NCI-H748 treated with DMSO at 0.1 percent for 48 hours (cell line): ENCODE data around the gene SIM2.
"Not testable (repeated sequence)": the region's sequence is repeated elsewhere in the genome, so short reads cannot be mapped to it uniquely, and the experiment has no call there.

Source experiments
- DNase-seq: peaks from one replicate; lab custom pipeline; 2025; lab: John Stamatoyannopoulos, UW

SIM2 gene, protein sequence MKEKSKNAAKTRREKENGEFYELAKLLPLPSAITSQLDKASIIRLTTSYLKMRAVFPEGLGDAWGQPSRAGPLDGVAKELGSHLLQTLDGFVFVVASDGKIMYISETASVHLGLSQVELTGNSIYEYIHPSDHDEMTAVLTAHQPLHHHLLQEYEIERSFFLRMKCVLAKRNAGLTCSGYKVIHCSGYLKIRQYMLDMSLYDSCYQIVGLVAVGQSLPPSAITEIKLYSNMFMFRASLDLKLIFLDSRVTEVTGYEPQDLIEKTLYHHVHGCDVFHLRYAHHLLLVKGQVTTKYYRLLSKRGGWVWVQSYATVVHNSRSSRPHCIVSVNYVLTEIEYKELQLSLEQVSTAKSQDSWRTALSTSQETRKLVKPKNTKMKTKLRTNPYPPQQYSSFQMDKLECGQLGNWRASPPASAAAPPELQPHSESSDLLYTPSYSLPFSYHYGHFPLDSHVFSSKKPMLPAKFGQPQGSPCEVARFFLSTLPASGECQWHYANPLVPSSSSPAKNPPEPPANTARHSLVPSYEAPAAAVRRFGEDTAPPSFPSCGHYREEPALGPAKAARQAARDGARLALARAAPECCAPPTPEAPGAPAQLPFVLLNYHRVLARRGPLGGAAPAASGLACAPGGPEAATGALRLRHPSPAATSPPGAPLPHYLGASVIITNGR

GRCh38 chr21:36698981-36699545 lies at the start of gene SIM2:
TSS of gene SIM2 (plus strand) at chr21:36699115. CDS start at chr21:36699747, 632 bp downstream.
- DNase-seq, result peak; percentile 6

DNA sequence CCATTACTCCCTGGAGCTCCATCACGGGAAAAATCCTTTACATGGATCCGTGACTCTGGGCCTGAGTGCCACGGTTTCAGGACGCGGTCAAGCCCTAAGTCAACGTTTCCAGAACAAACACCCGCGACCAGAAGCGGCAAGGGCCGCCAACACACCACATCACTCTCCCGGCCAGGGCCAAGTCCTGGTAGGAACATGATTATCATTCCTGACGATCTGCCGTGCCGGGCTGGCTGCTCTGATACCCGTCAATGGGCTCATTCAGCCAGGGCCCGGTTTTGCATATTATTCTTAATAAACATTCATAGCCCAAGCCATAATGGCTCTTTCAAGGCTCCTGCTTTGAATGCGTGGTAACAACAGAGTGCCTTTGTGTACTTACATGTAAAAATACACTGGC lies 44.6 kb upstream of the SIM2 start:
- DNase-seq, result no peak

GRCh38 chr21:36654796-36655325 lies 44.1 kb upstream of the SIM2 start:
- DNase-seq, result no peak

GRCh38 chr21:36656138-36656537 lies 42.8 kb upstream of the SIM2 start:
- no peak for DNase-seq

GRCh38 chr21:36657290-36657689 lies 41.6 kb upstream of the SIM2 start:
- DNase-seq, result not testable (repeated sequence)

- no peak for DNase-seq
Measured at GRCh38 chr21:36657999-36658398, 40.9 kb upstream of the SIM2 start.

GRCh38 chr21:36658926-36659325 lies 40.0 kb upstream of the SIM2 start:
- DNase-seq, result no peak

DNA sequence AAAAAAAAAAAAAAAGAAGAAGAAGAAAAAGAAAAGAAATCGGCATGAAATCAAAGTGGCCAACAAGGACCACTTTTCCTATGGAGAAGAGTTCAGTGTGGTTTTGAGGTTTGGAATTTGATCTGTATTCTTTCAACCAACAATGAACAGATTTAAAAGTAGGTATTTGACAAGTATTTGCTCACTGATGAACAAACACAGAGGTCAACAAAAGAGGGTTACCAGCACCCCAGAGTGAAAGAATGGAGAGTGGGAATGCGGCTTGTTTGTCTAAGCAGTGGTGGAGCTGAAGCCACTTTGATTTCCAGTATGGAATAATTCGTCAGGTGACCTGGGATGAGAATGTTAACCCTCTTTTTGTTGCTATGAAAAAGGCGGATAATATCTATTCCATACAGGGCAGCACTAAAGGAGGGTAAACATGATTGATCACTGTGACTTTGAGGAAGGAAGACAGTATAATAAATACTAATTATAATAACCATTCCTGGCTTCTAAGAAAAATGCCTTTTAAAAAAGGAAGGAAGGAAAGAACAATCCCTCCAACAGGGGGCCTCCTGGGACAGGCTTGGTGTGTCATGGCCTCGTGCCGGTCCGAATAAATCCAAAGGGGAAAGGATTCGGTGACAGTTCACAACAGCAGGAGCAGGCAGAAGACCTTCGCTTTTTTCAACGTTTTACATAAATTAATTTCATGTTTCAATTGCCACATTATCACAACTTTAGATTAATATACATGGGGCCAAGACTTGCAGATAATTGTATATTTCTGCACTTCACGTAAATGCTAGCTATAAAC lies 37.2 kb upstream of the SIM2 start:
- no peak for DNase-seq

DNA sequence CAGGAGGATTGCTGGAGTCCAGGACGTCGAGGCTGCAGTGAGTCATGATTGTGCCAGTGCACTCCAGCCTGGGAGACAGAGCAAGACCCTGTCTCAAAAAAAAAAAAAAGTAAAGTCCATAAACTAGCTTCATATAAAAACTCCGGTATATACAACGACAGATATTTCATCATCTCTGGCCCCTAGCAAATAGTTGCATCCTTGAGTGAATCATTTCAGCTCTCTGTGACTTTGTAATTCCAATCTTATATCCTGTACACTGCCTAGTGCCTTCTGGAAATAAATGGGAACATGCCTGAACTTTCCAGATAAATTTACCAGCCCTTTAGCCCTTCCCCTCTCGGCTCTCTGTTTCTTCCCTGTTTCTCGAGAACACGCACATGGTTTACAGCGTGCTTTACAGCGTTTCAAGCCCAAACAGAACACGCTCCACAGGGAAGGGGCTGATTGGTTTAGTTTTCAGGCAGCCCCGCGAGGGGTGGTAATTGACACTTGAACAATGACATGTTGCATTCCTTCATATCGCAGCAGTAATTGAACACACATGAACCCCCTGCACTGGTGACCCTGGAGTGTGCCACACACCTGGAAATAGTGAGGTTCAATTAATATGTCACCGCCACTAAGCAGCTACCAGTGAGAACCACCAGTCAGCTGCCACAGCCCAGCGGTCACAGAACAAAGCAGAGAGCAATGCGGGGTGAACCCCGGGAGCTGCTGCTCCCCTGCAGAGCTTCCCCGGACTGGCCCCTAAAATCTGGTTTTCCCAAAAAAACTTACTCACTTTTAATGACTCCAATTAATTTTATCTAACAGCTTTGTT lies 35.7 kb upstream of the SIM2 start:
- DNase-seq, result no peak

GRCh38 chr21:36664662-36664990 lies 34.3 kb upstream of the SIM2 start:
- DNase-seq, result no peak

DNA sequence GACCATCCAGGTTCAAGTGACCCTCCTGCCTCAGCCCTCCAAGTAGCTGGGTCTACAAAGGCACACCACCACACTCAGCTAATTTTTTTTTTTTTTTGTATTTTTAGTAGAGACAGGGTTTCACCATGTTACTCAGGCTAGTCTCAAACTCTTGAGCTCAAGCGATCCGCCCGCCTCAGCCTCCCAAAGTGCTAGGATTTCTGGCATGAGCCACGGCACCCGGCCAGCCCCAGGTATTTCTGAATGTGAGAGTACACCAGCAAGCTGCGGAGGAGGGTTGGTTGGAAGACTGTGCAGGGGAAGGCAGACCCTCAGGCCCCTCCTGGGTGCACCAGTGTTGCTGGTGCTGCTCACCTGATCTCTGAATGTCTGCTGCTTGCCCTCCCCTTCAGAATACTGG lies 33.1 kb upstream of the SIM2 start:
- DNase-seq, result no peak

- DNase-seq, result no peak
Measured at GRCh38 chr21:36668713-36669112, 30.2 kb upstream of the SIM2 start.

- no peak for DNase-seq
Measured at GRCh38 chr21:36671836-36672235, 27.1 kb upstream of the SIM2 start.

DNA sequence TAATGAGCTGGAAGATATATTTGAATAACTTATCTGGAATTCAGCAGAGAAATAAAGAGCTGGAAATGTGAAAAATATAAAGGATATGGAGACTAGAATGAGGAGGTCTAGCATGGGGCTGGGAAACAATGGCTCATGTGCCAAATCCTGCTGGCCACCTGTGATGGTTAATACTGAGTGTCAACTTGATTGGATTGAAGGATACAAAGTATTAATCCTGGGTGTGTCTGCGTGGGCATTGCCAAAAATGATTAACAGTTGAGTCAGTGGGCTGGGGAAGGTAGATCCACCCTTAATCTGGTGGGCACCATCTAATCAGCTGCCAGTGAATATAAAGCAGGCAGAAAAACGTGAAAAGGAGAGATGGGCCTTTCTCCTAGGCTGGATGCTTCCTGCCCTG lies 26.6 kb upstream of the SIM2 start:
- not testable (repeated sequence) for DNase-seq

- no peak for DNase-seq
Measured at GRCh38 chr21:36672737-36673136, 26.2 kb upstream of the SIM2 start.

DNA sequence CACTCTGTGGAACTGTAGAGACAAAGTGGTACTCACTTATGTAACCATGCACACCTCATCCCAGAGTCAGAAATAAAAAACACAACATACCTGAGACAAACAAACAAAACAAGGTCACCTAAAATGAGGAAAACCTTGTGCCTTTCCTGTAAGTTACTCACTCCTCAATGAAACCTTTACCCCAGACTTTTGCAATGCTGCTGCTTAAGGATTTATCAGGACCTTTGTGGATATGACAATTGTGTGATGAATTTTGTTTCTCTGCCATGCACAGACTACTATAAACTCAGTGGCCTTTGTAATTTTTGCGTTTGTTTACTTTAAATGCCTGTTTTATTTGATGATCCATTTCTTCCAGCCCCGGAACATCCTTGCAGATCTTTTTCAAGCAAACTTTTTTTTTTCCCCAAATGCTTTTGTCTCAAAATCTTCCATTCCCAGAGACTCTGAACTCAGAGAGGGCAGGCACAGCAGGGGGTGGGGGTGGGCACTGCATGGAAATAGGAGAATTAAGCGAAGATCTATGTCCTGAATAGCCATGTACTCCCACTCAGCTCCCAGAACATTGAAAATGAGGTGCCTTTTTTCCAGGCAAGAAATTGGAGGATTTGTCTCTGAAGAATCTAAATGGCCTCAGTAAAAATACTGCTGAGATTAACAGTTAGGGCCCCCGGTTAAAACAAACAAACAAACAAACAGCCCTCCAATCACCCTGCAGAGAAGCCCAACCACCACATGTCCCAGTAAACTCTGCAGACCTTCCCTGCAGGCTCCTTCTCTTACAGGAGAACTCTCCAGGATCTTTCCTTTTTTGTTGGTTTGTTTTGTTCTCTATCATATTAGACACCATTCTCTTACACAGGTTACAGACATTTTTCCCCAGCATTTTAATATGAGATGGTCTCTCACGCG lies 22.6 kb upstream of the SIM2 start:
- no peak for DNase-seq

DNA sequence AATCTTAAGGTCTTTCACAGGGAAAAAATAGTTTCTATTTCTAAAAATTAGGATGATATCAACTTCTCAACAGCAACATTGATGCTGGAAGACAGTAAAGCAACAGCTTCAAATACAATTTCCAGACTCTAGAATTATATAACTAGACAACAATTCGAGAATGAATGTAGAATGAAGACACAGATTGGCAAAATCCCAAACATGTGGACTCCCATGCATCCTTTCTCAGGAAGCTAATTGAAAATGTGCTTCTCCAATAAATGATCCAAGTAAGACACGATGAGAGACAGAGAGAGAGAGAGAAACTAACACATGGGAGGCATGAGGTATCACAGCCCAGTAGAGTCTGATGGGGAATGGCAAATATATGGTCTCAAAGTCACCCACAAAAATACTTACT lies 21.5 kb upstream of the SIM2 start:
- no peak for DNase-seq

DNA sequence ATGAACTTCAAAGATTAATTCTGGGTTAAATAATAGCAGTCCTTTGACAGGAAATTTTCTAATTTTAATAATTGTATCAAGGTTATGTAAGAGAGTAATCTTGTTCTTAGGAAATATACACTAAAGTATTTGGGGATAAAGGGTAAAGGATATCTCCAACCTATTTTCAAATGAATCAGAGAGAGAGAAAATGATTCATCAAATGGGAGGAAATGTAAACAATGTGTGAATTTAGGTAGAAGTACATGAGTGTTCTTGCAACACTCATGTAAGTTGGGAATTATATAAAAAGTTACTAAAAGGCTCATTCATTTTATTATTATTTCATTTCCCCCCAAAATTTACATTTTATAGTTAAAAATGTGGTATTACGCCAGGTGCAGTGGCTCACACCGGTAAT lies 20.4 kb upstream of the SIM2 start:
- DNase-seq, result no peak

DNA sequence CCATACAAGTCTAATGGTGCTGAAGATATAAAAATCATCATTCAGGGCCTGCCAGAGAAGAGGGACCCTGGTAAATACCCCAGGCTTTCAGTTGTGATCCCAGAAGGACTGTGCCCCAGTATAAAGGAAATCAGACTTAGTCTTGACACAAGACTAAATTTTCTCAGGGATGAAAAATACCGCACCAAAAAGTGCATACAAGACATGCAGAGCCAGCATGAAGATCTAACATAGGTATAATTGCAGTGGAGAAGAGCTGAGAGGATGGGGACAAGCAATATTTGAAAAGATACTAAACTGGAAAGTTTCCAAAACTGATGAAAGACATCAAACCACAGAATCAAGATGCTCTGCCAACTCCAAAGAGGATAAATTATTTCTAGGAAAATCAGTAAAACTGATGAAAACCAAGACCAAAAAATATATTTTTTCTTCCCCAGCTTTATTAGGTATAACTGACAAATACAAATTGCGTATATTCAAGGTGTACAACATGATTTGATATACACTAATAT lies 17.7 kb upstream of the SIM2 start:
- DNase-seq, result no peak
